Loucy (cell line): ENCODE measurements around the gene OR4F6.
"Not testable (repeated sequence)": the region's sequence is repeated elsewhere in the genome, so short reads cannot be mapped to it uniquely, and the experiment has no call there.

Experiments used
- H2AFZ ChIP-seq: fragments of 200-600 bp; sonication (generic); 2 replicates; pipeline ENCODE4 v1.6.0; 2016; ENCODE audit warnings: antibody characterized with exemption, mild to moderate bottlenecking, low read length, moderate library complexity
- H3F3A ChIP-seq: fragments of 200-600 bp; 2 replicates; pipeline ENCODE4 v1.6.0; 2016; ENCODE audit warnings: antibody characterized with exemption, low read depth, mild to moderate bottlenecking
- H3K27me3 ChIP-seq: fragments of 200-600 bp; sonication (generic); 2 replicates; pipeline ENCODE4 v1.6.1; 2014; ENCODE audit warnings: low read length, mild to moderate bottlenecking; ENCODE audit not compliant: insufficient read depth, poor library complexity, severe bottlenecking
- H3K36me3 ChIP-seq: fragments of 200-600 bp; sonication (generic); 2 replicates; pipeline ENCODE4 v1.6.1; 2016; ENCODE audit warnings: low read length; ENCODE audit not compliant: insufficient read depth
- H3K4me1 ChIP-seq: fragments of 200-600 bp; sonication (generic); 2 replicates; pipeline ENCODE4 v1.5.1; 2014; ENCODE audit warnings: low read length, mild to moderate bottlenecking; ENCODE audit not compliant: insufficient read depth, poor library complexity, severe bottlenecking
- H3K4me2 ChIP-seq: fragments of 200-600 bp; sonication (generic); 2 replicates; pipeline ENCODE4 v1.6.0; 2014; ENCODE audit warnings: antibody characterized with exemption, low read length, low read depth, mild to moderate bottlenecking; ENCODE audit not compliant: poor library complexity, severe bottlenecking
- H3K4me3 ChIP-seq: fragments of 200-600 bp; sonication (generic); 2 replicates; pipeline ENCODE4 v1.5.1; 2014; ENCODE audit warnings: low read length, mild to moderate bottlenecking, mixed read lengths; ENCODE audit not compliant: poor library complexity, severe bottlenecking
- H3K79me2 ChIP-seq: fragments of 200-600 bp; sonication (generic); 2 replicates; pipeline ENCODE4 v1.6.1; 2014; ENCODE audit warnings: low read length; ENCODE audit not compliant: insufficient read depth
- H3K9ac ChIP-seq: fragments of 200-600 bp; sonication (generic); 2 replicates; pipeline ENCODE4 v1.6.0; 2014; ENCODE audit warnings: mild to moderate bottlenecking, low read depth, low read length, moderate library complexity; ENCODE audit not compliant: poor library complexity, severe bottlenecking
- H3K9me2 ChIP-seq: fragments of 200-600 bp; sonication (generic); replicated peaks from 2 replicates; pipeline ENCODE4 v1.6.1; 2016; ENCODE audit warnings: low read depth, low read length, mixed read lengths
- H3K9me3 ChIP-seq: fragments of 200-600 bp; sonication (generic); 2 replicates; pipeline ENCODE4 v1.6.1; 2014; ENCODE audit warnings: mild to moderate bottlenecking, antibody characterized with exemption, low read length, low read depth; ENCODE audit not compliant: insufficient read depth
- H4K20me1 ChIP-seq: fragments of 200-600 bp; sonication (generic); 2 replicates; pipeline ENCODE4 v1.6.0; 2014; ENCODE audit warnings: antibody characterized with exemption, low read length, mild to moderate bottlenecking; ENCODE audit not compliant: insufficient read depth, poor library complexity, severe bottlenecking
- EZH2phosphoT487 ChIP-seq: fragments of 200-600 bp; IDR thresholded peaks from 2 replicates; pipeline ENCODE4 v1.6.1; 2018; ENCODE audit warnings: antibody characterized with exemption, mild to moderate bottlenecking, moderate library complexity, borderline replicate concordance
- TF ChIP-seq, protein P1 (sequence below): fragments of 200-600 bp; sonication (generic); conservative IDR thresholded peaks from 2 replicates; pipeline ENCODE4 v1.5.1; 2014; ENCODE audit warnings: mild to moderate bottlenecking, antibody characterized with exemption, low read length

The OR4F6 gene

DNA sequence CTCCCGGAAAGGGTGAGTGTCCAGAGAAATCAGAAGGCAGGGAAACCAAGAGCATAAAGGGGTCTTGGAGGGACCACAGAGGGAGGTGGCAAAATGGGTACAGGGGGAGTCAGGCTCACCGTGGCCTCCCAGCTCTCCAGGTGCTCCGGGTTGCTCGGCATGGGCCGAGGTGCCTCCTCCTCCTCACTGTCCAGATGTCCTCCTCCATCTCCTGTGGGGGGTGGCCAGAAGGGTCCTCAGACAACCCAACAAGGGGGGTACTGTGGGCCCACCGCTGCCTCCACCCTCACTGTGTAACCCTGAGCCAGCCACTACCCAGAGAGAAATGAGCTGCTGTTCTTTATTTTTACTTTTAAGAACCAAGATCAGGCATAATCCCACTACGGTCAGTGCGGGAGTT is 30.4 kb upstream of the OR4F6 start:
- H3K79me2 ChIP-seq: no peaks in the 10 kb centered on the region
- no peak overlapping the region for H3K9ac ChIP-seq
- H3K4me1 ChIP-seq: no peaks in the 10 kb centered on the region
- no peaks in the 10 kb centered on the region for H4K20me1 ChIP-seq
- H3K4me2 ChIP-seq: no peak overlapping the region
- H3F3A ChIP-seq: no peaks in the 10 kb centered on the region
- no peak overlapping the region for H3K4me3 ChIP-seq
- no peak overlapping the region for H2AFZ ChIP-seq
- TF ChIP-seq EZH2phosphoT487: no peak
- TF ChIP-seq, protein P1, sequence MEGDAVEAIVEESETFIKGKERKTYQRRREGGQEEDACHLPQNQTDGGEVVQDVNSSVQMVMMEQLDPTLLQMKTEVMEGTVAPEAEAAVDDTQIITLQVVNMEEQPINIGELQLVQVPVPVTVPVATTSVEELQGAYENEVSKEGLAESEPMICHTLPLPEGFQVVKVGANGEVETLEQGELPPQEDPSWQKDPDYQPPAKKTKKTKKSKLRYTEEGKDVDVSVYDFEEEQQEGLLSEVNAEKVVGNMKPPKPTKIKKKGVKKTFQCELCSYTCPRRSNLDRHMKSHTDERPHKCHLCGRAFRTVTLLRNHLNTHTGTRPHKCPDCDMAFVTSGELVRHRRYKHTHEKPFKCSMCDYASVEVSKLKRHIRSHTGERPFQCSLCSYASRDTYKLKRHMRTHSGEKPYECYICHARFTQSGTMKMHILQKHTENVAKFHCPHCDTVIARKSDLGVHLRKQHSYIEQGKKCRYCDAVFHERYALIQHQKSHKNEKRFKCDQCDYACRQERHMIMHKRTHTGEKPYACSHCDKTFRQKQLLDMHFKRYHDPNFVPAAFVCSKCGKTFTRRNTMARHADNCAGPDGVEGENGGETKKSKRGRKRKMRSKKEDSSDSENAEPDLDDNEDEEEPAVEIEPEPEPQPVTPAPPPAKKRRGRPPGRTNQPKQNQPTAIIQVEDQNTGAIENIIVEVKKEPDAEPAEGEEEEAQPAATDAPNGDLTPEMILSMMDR: no peak
- H3K9me3 ChIP-seq: no peaks in the 10 kb centered on the region; the same call in 1 of the 2 replicates
- H3K27me3 ChIP-seq: no peaks in the 10 kb centered on the region
- no peaks in the 10 kb centered on the region for H3K36me3 ChIP-seq
- no peaks in the 10 kb centered on the region for H3K9me2 ChIP-seq

DNA sequence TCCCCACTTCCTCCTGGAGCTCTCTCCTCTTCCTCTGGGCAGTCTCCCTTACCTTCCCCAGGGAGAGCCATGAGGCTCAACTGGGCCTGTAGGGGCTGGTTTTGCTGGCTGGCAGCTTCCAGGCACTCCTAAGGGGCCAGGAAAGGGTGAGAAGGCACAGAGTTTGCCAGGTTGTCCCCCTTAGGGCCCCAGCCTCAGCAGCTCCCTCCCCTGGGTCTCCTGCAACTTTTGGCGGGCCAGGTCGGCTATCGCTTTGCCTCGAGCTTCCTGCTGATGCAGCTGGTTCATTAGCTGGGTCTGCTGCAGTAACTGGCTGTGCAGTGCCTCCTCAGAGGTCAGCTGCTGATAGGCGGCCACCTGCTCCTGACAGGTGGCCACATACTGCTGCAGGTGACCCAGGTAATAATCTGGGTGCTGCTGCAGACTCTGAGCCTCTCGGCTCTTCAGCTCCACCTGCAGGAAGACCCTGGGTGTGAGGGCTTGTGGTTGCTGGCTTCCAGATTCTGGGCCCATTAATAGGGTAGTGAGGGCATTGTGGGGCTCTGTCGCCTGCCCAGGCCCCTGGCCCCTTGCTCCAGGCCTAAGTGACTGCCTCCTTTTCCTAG is 29.7 kb upstream of the OR4F6 start:
- no peaks in the 10 kb centered on the region for H3K4me1 ChIP-seq
- no peaks in the 10 kb centered on the region for H3K36me3 ChIP-seq
- H2AFZ ChIP-seq: no peak overlapping the region
- H4K20me1 ChIP-seq: no peaks in the 10 kb centered on the region
- no peaks in the 10 kb centered on the region for H3K27me3 ChIP-seq
- H3K4me3 ChIP-seq: no peak overlapping the region
- no peak overlapping the region for H3K4me2 ChIP-seq
- no peaks in the 10 kb centered on the region for H3F3A ChIP-seq
- H3K9me3 ChIP-seq: no peaks in the 10 kb centered on the region; the same call in 1 of the 2 replicates
- TF ChIP-seq, protein P1: peak; percentile 51
- no peak for TF ChIP-seq EZH2phosphoT487
- H3K79me2 ChIP-seq: no peaks in the 10 kb centered on the region
- no peaks in the 10 kb centered on the region for H3K9me2 ChIP-seq
- H3K9ac ChIP-seq: no peak overlapping the region

DNA sequence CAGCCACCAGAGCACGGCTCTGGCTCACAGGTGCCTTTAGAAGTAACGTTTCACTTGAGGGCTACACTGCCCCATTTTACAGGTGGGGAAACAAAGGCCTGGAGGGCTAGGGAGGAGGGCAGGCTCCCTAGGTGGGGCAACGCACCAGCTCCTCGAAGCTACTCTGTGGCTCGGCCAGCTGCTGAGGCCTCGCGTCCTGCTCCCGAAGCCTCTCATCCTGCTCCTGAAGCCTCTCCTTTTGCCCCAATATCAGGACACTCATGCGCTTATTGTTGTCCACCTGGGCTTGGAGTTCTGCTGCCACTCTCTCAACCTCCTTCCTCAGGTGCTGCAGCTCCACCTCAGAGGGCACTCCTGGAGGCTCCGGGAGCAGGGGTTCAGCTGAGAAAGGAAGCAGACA is 28.2 kb upstream of the OR4F6 start:
- H3K4me2 ChIP-seq: no peak overlapping the region
- H3K27me3 ChIP-seq: no peaks in the 10 kb centered on the region
- no peaks in the 10 kb centered on the region for H3K36me3 ChIP-seq
- H3K4me3 ChIP-seq: no peak overlapping the region
- H3F3A ChIP-seq: no peaks in the 10 kb centered on the region
- no peaks in the 10 kb centered on the region for H4K20me1 ChIP-seq
- no peaks in the 10 kb centered on the region for H3K4me1 ChIP-seq
- no peaks in the 10 kb centered on the region for H3K79me2 ChIP-seq
- H2AFZ ChIP-seq: no peak overlapping the region
- H3K9me3 ChIP-seq: no peaks in the 10 kb centered on the region; the same call in 1 of the 2 replicates
- TF ChIP-seq, protein P1: no peak
- TF ChIP-seq EZH2phosphoT487: no peak
- no peaks in the 10 kb centered on the region for H3K9me2 ChIP-seq
- H3K9ac ChIP-seq: no peak overlapping the region

DNA sequence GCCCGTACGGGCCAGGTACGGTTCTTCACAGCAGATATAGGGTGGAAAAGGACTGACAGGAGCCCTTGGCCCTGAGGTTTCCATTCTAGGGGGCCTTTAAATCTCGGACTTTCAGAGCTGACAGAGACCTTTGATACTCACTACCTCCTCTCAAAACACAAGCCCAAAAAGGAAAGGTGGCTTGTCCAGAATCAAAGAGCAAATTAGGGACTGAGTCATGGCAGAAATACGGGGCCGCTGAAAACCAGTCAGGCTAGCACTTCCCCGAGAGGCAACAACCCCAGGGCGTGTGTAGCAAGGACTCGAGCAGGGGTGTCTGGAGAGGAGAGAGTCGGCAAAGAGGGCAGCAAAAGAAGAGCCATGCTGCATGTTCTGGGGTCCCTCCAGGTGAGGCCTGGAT is 24.7 kb upstream of the OR4F6 start:
- not testable (repeated sequence) for H3K4me3 ChIP-seq

DNA sequence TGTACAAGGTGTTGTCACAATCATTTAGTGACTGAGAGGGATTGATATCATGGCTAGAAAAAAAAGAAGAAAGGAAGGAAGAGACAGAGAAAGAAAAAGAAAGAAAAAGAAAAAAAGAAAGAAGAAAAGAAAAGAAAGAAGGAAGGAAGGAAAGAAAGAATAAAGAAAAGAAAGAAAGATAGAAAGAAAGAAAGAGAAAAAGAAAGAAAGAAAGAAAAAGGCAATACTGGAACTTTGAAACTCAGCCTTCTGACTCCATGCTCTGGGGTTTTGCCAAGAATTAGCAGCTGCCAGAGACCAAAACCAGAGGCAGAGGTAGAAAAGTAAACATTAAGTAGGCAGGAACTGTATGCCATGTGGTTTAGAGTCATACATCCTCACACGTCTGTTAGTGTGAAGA is 23.1 kb upstream of the OR4F6 start:
- H3K4me1 ChIP-seq, H3F3A ChIP-seq, H3K27me3 ChIP-seq, H3K9me2 ChIP-seq, H3K4me3 ChIP-seq, H3K79me2 ChIP-seq, H3K9ac ChIP-seq, H3K9me3 ChIP-seq, H3K4me2 ChIP-seq, H4K20me1 ChIP-seq, H3K36me3 ChIP-seq, H2AFZ ChIP-seq: not testable (repeated sequence)

More for the DNA sequence above, 24.7 kb upstream of the OR4F6 start:
- H3F3A ChIP-seq, H4K20me1 ChIP-seq, H3K9ac ChIP-seq, H3K9me2 ChIP-seq, H3K79me2 ChIP-seq, H2AFZ ChIP-seq, H3K4me1 ChIP-seq, H3K9me3 ChIP-seq, H3K27me3 ChIP-seq, H3K4me2 ChIP-seq, H3K36me3 ChIP-seq: not testable (repeated sequence)
